SIG-M5 treated with dmso at 0.1 percent for 504 hours (cell line): ENCODE results near the gene GKN2.

Experiments used
- DNase-seq: peaks from one replicate; lab custom pipeline; 2025; ENCODE audit not compliant: unreplicated experiment; lab: John Stamatoyannopoulos, UW

GKN2 gene

GRCh38 chr2:68925295-68925896, 27.3 kb downstream of the GKN2 start:
- peak; percentile 57 for DNase-seq

DNA sequence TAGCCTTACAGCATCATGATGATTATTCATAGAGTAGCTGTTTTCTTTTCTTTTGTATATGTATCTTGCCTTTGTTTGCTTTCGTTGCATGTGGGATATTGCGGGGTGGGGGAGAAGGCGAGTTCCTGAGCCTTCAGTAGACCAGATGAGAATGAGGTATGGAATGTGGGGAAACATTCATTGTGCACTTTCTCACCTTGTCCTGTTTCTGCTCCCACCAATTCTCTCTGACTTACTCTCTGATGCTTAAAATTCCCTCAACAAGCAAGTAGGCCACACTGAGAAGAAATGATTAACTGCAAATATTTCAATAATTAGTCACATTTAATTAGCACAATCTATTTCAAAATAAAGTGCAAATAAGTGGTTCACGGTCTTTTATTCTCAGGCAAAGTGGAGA, 31.0 kb downstream of the GKN2 start:
- no peak for DNase-seq

GRCh38 chr2:68920481-68921170, 32.1 kb downstream of the GKN2 start:
- DNase-seq = no peak

DNA sequence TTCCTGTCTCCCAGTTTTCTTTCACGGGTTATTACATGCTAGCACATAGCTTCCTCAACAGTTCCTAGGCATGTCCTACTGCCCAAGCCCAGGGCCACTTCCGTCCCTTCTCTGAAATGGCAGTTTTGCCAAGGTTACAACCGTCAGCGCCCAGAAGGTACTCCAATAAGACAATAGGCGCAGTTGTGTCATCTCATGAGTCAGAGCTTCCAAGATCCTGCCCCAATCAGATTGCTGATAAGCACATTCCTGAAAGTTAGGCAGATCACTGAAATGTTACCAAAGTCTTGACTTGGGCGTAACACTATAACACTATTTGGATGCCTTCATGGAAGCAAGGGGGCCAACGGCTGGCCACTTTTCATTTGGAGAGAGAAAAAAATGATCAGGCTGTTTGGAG, 34.2 kb downstream of the GKN2 start:
- DNase-seq = no peak

DNA sequence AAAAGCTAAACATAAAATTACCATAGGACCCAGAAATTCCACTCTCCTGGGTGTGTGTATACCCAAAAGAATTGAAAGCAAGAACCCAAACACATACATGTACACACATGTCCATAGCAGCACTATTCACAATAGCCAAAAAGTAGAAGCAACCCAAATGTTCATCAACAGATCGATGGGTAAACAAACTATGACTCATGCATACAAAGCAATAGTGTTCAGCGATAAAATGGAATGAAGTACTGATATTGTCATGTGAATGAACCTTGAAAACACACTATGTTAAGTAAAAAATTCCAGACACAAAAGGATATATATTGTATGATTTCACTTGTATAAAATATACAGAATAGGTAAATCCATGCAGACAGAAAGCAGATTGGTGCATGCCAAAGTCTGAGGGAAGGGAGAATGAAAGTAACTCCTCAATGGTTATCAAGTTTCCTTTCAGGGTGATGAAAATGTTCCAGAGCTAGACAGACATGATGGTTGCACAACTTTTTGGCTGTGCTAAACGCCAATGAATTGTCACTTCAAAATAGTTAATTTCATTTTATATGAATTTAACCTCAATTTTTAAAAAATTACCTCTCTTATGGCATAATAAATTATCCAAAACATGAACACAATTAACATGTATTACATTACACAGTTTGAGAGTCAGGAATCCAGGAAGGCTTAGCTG, 35.5 kb downstream of the GKN2 start:
- no peak for DNase-seq

GRCh38 chr2:68916226-68916625, 36.5 kb downstream of the GKN2 start:
- DNase-seq = no peak

GRCh38 chr2:68915393-68915792, 37.3 kb downstream of the GKN2 start:
- DNase-seq = no peak

DNA sequence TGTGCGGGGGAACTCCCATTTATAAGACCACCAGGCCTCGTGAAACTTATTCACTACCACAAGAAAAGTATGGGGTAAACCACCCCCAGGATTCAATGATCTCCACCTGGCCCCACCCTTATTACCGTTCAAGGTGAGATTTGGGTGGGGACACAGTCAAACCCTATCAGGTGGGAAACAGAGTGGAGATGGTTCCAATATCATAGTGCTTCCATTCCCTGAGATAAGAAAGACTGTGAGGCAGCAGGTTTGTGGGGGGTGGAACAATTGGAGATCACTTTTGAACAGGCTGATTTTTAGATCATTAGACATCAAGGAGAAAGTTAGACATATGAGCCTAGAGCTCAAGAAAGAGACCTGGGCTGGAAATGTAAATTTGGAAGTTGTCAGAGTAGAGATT, 39.3 kb downstream of the GKN2 start:
- DNase-seq = no peak

DNA sequence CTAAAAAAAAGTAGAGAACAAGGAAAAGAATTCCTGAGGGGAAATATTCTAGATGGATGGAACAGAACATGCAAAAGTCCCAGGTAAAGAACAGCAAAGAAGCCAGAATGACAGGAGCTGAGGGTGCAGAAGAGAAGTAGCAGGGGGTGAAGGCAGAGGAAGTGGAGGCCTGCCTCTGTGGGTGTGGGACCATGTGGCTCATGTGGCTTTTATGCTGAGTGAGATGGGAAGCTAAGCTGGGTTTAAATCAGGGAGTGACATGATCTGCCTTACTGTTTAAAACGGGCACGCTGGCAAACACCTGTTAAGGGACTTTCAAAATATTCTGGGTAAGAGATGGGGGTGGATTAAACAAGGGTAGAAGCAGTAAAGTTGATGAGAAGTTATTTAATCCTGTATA, 40.0 kb downstream of the GKN2 start:
- DNase-seq = peak; percentile 36

- no peak for DNase-seq
Observed at GRCh38 chr2:68912111-68912510, 40.6 kb downstream of the GKN2 start.

GRCh38 chr2:68911709-68912108, 41.0 kb downstream of the GKN2 start:
- peak; percentile 15 for DNase-seq

DNA sequence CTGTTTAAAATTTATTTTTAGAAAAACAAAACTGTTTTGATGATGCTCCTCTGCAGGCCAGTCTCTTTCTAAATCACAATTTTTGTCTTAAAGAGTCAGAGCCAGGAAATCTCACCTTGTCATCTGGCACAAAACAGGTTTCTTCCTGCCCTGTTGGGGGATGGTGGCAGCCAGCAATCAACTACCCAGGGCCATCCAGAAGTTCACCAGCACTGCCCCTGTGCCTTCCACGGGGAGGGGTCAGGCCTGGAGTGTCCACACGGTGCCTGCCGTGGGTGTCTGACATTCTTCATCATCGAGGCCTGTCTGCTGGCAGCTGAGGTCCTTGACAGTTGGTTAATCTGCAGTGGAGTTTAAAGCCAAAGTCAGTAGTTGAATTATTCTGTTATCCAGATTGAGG, 41.4 kb downstream of the GKN2 start:
- no peak for DNase-seq

DNA sequence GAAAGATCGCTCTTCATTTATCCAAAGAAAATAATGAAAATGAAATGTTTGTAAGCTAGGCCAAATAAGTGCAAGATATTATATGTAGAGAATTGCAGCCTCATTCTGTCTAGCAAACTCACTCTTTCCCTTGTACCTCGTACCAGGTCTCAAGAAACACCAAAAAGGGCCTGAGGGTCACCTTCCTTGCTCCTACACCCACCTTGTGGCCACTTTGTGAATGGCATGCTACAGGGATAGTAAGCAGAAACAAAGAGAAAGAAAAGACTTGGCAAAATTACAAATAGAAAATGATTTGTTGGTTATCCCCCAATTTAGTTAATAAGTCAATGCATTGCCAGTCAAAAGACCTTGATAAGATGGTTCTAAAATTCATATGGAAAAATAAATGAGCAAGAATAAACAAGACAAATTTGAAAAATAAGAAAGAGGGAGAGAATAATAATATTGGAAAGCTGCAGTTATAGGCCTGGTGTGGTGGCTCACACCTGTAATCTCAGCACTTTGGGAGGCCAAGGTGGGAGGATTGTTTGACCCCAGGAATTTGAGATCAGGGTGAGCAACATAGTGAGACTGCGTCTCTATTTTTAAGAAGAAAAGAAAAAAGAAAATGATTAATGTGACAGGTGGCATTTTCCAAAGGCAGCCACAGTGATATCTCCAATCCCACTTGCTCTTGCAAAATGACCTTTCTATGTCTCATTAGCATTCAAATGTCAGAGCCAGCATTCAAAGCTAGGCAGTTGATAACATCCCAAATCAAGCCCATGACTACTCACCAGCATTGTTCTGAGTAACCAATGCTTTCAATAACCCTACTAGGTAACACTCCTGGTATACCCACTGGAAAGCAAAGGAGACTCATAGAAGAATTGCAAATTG, 42.7 kb downstream of the GKN2 start:
- DNase-seq = peak; percentile 78

- DNase-seq = peak; percentile 99
Observed at GRCh38 chr2:68908392-68908970, 44.2 kb downstream of the GKN2 start.

- no peak for DNase-seq
Observed at GRCh38 chr2:68907920-68908253, 44.8 kb downstream of the GKN2 start.

- no peak for DNase-seq
Observed at GRCh38 chr2:68907232-68907919, 45.3 kb downstream of the GKN2 start.

DNA sequence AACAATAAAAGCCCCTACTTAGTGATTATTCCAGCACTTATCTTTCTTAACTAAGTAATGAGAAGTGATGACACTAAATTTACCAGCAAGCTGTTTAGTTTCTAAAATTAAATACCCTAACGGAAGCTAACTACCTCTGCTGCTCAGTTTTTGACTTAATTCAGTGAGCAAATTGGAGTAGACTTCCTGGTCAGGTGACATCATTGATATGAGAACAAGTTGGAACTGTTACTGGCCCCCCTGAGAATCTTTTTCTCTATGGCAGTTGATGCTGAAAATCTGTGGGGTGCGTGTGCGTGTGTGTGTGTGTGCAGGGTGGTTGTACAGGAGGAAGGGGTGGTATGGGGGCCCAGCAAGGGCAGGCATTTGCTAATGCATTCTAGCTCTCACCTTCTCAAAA, 46.0 kb downstream of the GKN2 start:
- DNase-seq = peak; percentile 14

DNA sequence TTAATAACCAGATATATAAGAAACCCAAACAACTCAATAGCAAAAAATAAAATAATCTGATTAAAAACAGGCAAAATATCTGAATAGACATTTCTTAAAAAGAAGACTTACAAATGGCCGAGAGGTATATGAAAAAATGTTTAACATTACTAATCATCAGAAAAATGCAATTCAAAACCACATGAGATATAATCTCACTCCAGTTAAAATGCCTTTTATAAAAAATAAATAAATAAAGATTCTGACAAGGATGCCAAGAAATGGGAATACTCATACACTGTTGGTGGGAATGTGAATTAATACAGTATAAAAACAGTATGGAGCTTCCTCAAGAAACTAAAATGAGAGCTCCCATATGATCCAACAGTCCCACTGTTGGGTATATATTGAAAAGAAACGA, 47.6 kb downstream of the GKN2 start:
- DNase-seq = no peak

DNA sequence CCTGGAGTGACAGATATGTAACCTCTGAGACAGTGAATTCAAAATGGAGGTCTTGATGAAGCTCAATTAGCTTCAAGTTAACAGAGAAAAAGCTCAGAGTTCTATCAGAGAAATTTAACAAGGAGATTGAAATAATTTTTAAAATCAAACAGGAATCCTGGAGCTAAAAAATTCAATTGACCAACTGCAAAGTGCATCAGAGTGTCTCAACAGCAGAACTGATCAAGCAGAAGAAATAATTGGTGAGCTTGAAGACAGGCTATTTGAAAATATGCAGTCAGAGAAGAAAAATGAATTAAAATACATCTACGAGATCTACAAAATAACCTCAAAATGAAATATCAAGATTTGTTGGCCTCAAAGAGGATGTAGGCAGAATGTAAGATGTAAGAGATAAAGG, 51.1 kb downstream of the GKN2 start:
- no peak for DNase-seq

DNA sequence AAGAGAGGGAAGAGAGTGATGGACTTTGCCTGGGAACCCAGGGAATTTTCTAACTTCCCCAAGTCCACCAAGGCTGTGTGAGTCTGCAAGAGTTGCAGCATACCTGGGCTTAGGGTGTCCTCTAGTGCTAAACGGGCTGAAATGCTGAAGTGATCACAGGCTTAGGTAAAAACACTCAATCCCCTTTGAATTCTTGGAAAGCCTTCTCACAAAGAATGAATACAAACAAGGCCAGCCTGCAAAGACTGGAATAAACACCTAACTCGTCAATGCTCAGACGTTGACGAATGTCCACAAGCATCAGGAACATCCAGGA, 51.5 kb downstream of the GKN2 start:
- DNase-seq = no peak
